Lung microvascular endothelial cell (primary cell): Measurements from ENCODE around the gene PRND. TPM values are rescaled to one million over a fixed set of nuclear protein-coding genes. Genes with fewer than 3 reads are reported as not detected.

Source experiments
- total RNA-seq: library from RNA; depleted of rRNA; stranded (reverse); fragments of >200 nt; gene quantifications from 2 replicates; pipeline ENCODE4 v1.2.1, GENCODE V29; 2014

Gene PRND
- total RNA-seq, 1 donor from 2014 or later = under 0.01 TPM

Other genes with a start within 250 kb of the PRND start
- gene PRNP, start 35.5 kb upstream of the PRND start, total RNA-seq = 54.5 and 88.5 TPM in 2 replicates
- 83.0 and 110 TPM in 2 replicates for gene RASSF2, start 101.7 kb downstream of the PRND start, total RNA-seq